OCI-LY3 (cell line): ENCODE data around the gene MT1A.
A peak's percentile ranks its signal among the peaks of the same experiment; 100 is the strongest.

Experiments used
- CTCF ChIP-seq: fragments of 200-600, 300-600 bp; sonication (generic); IDR thresholded peaks from 2 replicates; pipeline ENCODE4 v1.5.1; 2014; ENCODE audit warnings: antibody characterized with exemption, low read length, low read depth
- EZH2phosphoT487 ChIP-seq: fragments of 200-600 bp; shearing (Covaris generic); IDR thresholded peaks from 2 replicates; pipeline ENCODE4 v1.6.1; 2018; ENCODE audit warnings: antibody characterized with exemption, mixed run types, low read depth

DNA sequence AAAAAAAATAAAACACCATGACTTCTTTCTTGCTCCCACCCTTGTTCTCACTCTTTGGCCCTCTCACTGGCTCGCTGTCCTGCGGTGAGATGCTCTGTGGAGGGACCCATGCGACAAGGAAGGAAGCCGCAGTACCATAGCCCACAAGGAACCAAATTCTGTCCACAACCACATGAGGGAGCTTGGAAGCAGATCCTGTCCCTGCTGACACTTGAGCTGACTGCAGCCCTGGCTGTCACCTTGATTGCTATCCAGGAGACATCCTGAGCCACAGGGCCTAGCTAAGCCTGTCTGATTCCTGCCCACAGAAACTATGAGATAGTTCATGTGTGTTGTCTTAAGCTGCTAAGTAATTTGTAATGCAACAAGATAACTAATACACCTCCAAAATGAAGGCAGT is 34.9 kb upstream of the MT1A start:
- TF ChIP-seq CTCF = peak; percentile 23
- TF ChIP-seq EZH2phosphoT487 = no peak
